GM12878 (cell line): Measurements from ENCODE around the gene CASP10. TPM values are rescaled to one million over a fixed set of nuclear protein-coding genes. Genes with fewer than 3 reads are reported as not detected.
A peak's percentile ranks its signal among the peaks of the same experiment; 100 is the strongest.

Experiments used
- CHD2 ChIP-seq: IDR thresholded peaks from 2 replicates; pipeline ENCODE4 v1.6.1; 2011; ENCODE audit warnings: low read depth, low read length, improper control_type of control experiment, borderline replicate concordance
- KDM1A ChIP-seq: fragments of 200-600 bp; sonication (generic); IDR thresholded peaks from 2 replicates; pipeline ENCODE4 v1.6.1; 2016; ENCODE audit warnings: borderline replicate concordance
- MXI1 ChIP-seq: fragments of 150-350 bp; IDR thresholded peaks from 2 replicates; pipeline ENCODE4 v1.6.1; 2011; ENCODE audit warnings: low read depth, mild to moderate bottlenecking, inconsistent platforms, low read length, improper control_type of control experiment
- NFXL1 ChIP-seq: fragments of 450-650 bp; IDR thresholded peaks from 2 replicates; pipeline ENCODE4 v1.6.1; 2017; ENCODE audit warnings: antibody characterized with exemption, mild to moderate bottlenecking, borderline replicate concordance
- PAX5 ChIP-seq: IDR thresholded peaks from 2 replicates; pipeline ENCODE4 v1.6.1; 2011; ENCODE audit warnings: low read depth, low read length, borderline replicate concordance
- POLR2AphosphoS5 ChIP-seq: IDR thresholded peaks from 2 replicates; pipeline ENCODE4 v1.6.1; 2011; ENCODE audit warnings: mild to moderate bottlenecking, low read length, inconsistent platforms
- RAD51 ChIP-seq: fragments of 450-650 bp; IDR thresholded peaks from 2 replicates; pipeline ENCODE4 v1.6.1; 2016; ENCODE audit warnings: moderate library complexity, mild to moderate bottlenecking, inconsistent platforms
- RELA ChIP-seq: fragments of 450-650 bp; IDR thresholded peaks from 2 replicates; pipeline ENCODE4 v1.8.0; 2014; ENCODE audit warnings: borderline replicate concordance; ENCODE audit not compliant: partially characterized antibody
- RFX5 ChIP-seq: IDR thresholded peaks from 2 replicates; pipeline ENCODE4 v1.6.1; 2011; ENCODE audit warnings: low read depth, low read length, improper control_type of control experiment
- SPI1 ChIP-seq: IDR thresholded peaks from 2 replicates; pipeline ENCODE4 v1.6.1; 2011; ENCODE audit warnings: low read depth, mild to moderate bottlenecking, low read length, moderate library complexity, borderline replicate concordance; ENCODE audit not compliant: insufficient read depth
- SREBF1 ChIP-seq: IDR thresholded peaks from 2 replicates; pipeline ENCODE4 v1.6.1; 2012; ENCODE audit warnings: mild to moderate bottlenecking, low read length
- SUPT20H ChIP-seq: IDR thresholded peaks from 2 replicates; pipeline ENCODE4 v1.6.1; 2011; ENCODE audit warnings: low read depth, mild to moderate bottlenecking, low read length, moderate library complexity, borderline replicate concordance; ENCODE audit not compliant: control insufficient read depth
- TARDBP ChIP-seq: IDR thresholded peaks from 2 replicates; pipeline ENCODE4 v1.6.1; 2016; ENCODE audit warnings: borderline replicate concordance
- USF1 ChIP-seq: IDR thresholded peaks from 2 replicates; pipeline ENCODE4 v1.6.1; 2011; ENCODE audit warnings: borderline replicate concordance, low read depth, mild to moderate bottlenecking, moderate library complexity, mixed read lengths, low read length; ENCODE audit not compliant: insufficient read depth; ENCODE audit errors: extremely low read length
- YY1 ChIP-seq: IDR thresholded peaks from 2 replicates; pipeline ENCODE4 v1.6.1; 2011; ENCODE audit warnings: low read depth, mild to moderate bottlenecking, low read length
- polyA plus RNA-seq, 11 experiments: library from polyadenylated mRNA; depleted of rRNA in 4 of 11; unstranded in 6 of 11; stranded (reverse) in 5 of 11; fragments of >200 nt; fragmentation: Nextera tagmentation in 4 of 11; fragmentation: Illumina TruSeq in 1 of 11; extraction: Ambion mirVana in 4 of 11; extraction: Trizol in 1 of 11; gene quantifications; 1 replicate in 1 of 11; 2 replicates in 10 of 11; pipeline versions ENCODE4 v1.2.1 to v1.2.3, GENCODE V29; 2011 to 2016; ENCODE audit warnings: inconsistent platforms in 2 of 11, missing spikeins in 2 of 11, low read depth in 1 of 11
- total RNA-seq, 4 experiments: library from RNA; depleted of rRNA in 3 of 4; stranded (reverse); fragments of >200 nt in 3 of 4; fragmentation: Illumina TruSeq in 1 of 4; extraction: Trizol in 1 of 4; gene quantifications; 2 replicates each; pipeline versions ENCODE4 v1.2.1 to v1.2.3, GENCODE V29; 2013 to 2021
- TF ChIP-seq, protein P1 (sequence below), 3 experiments: IDR thresholded peaks in 2 of 3; conservative IDR thresholded peaks in 1 of 3; 2 replicates each; pipeline ENCODE4 v1.5.1; 2011; ENCODE audit warnings: low read depth in 3 of 3, low read length in 3 of 3, mild to moderate bottlenecking in 3 of 3, control low read depth in 2 of 3, moderate library complexity in 2 of 3, inconsistent platforms in 1 of 3, mixed read lengths in 1 of 3; ENCODE audit not compliant: control insufficient read depth in 2 of 3, insufficient read depth in 1 of 3; ENCODE audit errors: extremely low read depth in 1 of 3
- TF ChIP-seq, protein P2 (sequence below): IDR thresholded peaks from 2 replicates; pipeline ENCODE4 v1.6.1; 2011; ENCODE audit warnings: mild to moderate bottlenecking, low read depth, low read length, moderate library complexity; ENCODE audit not compliant: insufficient replicate concordance
- TF ChIP-seq, protein P3 (sequence below): fragments of 450-650 bp; formaldehyde crosslinking; IDR thresholded peaks from 2 replicates; pipeline ENCODE4 v1.5.0; 2022; ENCODE audit warnings: mild to moderate bottlenecking, missing genetic modification characterization
- TF ChIP-seq, protein P4 (sequence below): IDR thresholded peaks from 2 replicates; pipeline ENCODE4 v1.6.1; 2011; ENCODE audit warnings: borderline replicate concordance, low read depth, mild to moderate bottlenecking, moderate library complexity, low read length; ENCODE audit not compliant: insufficient read depth, poor library complexity, severe bottlenecking
- TF ChIP-seq, protein P5 (sequence below): IDR thresholded peaks from 2 replicates; pipeline ENCODE4 v1.6.1; 2011; ENCODE audit warnings: low read depth, mild to moderate bottlenecking, low read length, moderate library complexity, borderline replicate concordance; ENCODE audit errors: extremely low read depth

CASP10 gene
- total and polyA plus RNA-seq, 10 of the 15 experiments (the other 5 are each of a cell fraction or from before 2014, with no cell fraction given) = 7.2 to 14.1 (median 10.8) TPM

DNA sequence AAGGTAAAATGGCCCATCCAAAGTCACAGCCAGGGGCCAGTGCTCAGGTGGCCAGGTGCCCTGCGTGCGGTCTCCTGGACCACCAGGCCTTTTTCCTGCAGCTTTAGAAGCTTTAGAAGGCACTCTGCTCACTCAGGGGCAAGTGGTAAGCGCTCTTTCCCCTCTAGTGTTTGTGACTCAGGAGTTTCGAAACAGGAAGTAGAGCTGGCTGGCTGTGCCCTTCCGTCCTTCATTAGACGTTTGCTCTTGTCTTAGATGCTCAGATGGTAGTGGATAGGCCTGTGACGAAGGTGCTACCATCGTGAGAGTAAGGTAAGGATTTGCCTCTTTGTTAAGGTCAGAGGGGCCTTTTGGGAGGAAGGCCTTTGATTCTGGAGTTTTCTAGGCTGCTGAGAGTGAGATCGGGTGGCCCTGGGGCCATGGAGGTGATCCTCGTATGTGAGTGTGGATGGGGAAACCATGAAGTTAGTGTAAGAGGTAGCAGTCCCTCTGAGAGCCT, 77.4 kb downstream of the CASP10 start, which contains the start of gene CASP8 (continued):
- TF ChIP-seq, protein P1, sequence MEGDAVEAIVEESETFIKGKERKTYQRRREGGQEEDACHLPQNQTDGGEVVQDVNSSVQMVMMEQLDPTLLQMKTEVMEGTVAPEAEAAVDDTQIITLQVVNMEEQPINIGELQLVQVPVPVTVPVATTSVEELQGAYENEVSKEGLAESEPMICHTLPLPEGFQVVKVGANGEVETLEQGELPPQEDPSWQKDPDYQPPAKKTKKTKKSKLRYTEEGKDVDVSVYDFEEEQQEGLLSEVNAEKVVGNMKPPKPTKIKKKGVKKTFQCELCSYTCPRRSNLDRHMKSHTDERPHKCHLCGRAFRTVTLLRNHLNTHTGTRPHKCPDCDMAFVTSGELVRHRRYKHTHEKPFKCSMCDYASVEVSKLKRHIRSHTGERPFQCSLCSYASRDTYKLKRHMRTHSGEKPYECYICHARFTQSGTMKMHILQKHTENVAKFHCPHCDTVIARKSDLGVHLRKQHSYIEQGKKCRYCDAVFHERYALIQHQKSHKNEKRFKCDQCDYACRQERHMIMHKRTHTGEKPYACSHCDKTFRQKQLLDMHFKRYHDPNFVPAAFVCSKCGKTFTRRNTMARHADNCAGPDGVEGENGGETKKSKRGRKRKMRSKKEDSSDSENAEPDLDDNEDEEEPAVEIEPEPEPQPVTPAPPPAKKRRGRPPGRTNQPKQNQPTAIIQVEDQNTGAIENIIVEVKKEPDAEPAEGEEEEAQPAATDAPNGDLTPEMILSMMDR (IDR thresholded peaks at IDR 0.05 in 2 of 3, conservative IDR thresholded peaks at IDR 0.05 in 1 of 3; ENCODE audit: control insufficient read depth in 2 of 3, extremely low read depth in 1 of 3, insufficient read depth in 1 of 3, low read depth in 3 of 3, low read length in 3 of 3) = no peak
- TF ChIP-seq POLR2AphosphoS5 (peak; percentile 49; the same call in 1 of the 2 replicates), TARDBP (no peak), RELA (no peak), PAX5 (no peak), YY1 (no peak), NFXL1 (no peak), SUPT20H (no peak), MXI1 (no peak), CHD2 (no peak), RFX5 (no peak), SREBF1 (no peak), USF1 (no peak), RAD51 (no peak), KDM1A (no peak), SPI1 (peak; percentile 46; the same call in 1 of the 2 replicates)
- TF ChIP-seq, protein P2, sequence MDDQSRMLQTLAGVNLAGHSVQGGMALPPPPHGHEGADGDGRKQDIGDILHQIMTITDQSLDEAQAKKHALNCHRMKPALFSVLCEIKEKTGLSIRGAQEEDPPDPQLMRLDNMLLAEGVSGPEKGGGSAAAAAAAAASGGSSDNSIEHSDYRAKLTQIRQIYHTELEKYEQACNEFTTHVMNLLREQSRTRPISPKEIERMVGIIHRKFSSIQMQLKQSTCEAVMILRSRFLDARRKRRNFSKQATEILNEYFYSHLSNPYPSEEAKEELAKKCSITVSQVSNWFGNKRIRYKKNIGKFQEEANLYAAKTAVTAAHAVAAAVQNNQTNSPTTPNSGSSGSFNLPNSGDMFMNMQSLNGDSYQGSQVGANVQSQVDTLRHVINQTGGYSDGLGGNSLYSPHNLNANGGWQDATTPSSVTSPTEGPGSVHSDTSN = no peak
- TF ChIP-seq, protein P3, sequence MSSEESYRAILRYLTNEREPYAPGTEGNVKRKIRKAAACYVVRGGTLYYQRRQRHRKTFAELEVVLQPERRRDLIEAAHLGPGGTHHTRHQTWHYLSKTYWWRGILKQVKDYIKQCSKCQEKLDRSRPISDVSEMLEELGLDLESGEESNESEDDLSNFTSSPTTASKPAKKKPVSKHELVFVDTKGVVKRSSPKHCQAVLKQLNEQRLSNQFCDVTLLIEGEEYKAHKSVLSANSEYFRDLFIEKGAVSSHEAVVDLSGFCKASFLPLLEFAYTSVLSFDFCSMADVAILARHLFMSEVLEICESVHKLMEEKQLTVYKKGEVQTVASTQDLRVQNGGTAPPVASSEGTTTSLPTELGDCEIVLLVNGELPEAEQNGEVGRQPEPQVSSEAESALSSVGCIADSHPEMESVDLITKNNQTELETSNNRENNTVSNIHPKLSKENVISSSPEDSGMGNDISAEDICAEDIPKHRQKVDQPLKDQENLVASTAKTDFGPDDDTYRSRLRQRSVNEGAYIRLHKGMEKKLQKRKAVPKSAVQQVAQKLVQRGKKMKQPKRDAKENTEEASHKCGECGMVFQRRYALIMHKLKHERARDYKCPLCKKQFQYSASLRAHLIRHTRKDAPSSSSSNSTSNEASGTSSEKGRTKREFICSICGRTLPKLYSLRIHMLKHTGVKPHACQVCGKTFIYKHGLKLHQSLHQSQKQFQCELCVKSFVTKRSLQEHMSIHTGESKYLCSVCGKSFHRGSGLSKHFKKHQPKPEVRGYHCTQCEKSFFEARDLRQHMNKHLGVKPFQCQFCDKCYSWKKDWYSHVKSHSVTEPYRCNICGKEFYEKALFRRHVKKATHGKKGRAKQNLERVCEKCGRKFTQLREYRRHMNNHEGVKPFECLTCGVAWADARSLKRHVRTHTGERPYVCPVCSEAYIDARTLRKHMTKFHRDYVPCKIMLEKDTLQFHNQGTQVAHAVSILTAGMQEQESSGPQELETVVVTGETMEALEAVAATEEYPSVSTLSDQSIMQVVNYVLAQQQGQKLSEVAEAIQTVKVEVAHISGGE (CRISPR knock-in tag) = no peak
- TF ChIP-seq, protein P4, sequence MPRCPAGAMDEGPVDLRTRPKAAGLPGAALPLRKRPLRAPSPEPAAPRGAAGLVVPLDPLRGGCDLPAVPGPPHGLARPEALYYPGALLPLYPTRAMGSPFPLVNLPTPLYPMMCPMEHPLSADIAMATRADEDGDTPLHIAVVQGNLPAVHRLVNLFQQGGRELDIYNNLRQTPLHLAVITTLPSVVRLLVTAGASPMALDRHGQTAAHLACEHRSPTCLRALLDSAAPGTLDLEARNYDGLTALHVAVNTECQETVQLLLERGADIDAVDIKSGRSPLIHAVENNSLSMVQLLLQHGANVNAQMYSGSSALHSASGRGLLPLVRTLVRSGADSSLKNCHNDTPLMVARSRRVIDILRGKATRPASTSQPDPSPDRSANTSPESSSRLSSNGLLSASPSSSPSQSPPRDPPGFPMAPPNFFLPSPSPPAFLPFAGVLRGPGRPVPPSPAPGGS = no peak
- TF ChIP-seq, protein P5, sequence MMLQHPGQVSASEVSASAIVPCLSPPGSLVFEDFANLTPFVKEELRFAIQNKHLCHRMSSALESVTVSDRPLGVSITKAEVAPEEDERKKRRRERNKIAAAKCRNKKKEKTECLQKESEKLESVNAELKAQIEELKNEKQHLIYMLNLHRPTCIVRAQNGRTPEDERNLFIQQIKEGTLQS = no peak
